Right lobe of liver (tissue), 4 donors: Measurements from ENCODE around the gene GABRR2.

Source experiments
- POLR2A ChIP-seq: fragments of 450-650 bp; IDR thresholded peaks from one replicate; pipeline ENCODE4 v1.6.1; 2017; ENCODE audit warnings: antibody characterized with exemption, mild to moderate bottlenecking
- TF ChIP-seq, protein P1 (sequence below), 4 donors: fragments of 200-600 bp in 3 of 4; fragments of 450-650 bp in 1 of 4; IDR thresholded peaks; one replicate each; pipeline versions ENCODE4 v1.5.1 to v1.8.0; 2016 to 2022; ENCODE audit warnings: antibody characterized with exemption in 4 of 4, mild to moderate bottlenecking in 2 of 4
- donor health status: DM: no; HTN: no; CAD: no.
- donor health status: DM: no; HTN: no; CAD: no.
- donor health status: DM: no; HTN: yes; CAD: no.

DNA sequence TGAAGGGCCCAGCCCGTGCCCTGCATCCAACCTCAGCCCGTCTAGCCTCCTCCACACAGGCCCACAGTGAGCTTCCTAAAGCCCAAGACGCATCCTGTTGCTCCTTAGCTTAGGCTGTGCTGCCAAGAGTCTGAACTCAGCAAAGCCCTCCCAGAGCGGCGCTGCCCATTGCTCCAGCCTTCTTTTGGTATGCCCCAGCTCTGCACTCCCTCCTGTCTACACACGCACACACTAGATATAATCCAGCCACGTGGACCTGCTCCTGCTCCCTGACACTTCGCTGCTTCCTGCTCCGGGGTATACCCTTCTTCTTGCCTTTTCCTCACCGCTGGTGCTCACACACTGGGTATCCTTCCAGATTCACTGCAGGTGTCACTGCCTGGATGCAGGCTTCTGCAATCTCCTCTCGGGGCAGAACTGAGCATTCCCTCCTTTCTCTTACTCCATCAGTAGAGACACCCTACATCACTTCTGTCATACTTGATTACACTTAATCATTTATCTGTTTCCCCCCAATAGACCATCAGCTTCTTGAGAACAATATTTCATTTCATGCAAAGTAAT, 23.8 kb downstream of the GABRR2 start:
- no peak for TF ChIP-seq POLR2A
- TF ChIP-seq, protein P1, sequence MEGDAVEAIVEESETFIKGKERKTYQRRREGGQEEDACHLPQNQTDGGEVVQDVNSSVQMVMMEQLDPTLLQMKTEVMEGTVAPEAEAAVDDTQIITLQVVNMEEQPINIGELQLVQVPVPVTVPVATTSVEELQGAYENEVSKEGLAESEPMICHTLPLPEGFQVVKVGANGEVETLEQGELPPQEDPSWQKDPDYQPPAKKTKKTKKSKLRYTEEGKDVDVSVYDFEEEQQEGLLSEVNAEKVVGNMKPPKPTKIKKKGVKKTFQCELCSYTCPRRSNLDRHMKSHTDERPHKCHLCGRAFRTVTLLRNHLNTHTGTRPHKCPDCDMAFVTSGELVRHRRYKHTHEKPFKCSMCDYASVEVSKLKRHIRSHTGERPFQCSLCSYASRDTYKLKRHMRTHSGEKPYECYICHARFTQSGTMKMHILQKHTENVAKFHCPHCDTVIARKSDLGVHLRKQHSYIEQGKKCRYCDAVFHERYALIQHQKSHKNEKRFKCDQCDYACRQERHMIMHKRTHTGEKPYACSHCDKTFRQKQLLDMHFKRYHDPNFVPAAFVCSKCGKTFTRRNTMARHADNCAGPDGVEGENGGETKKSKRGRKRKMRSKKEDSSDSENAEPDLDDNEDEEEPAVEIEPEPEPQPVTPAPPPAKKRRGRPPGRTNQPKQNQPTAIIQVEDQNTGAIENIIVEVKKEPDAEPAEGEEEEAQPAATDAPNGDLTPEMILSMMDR (IDR thresholded peaks at IDR 0.05) = no peak
